Esophagus muscularis mucosa (tissue), 4 donors: ENCODE measurements around the gene DEAF1. TPM values are rescaled to one million over a fixed set of nuclear protein-coding genes. Genes with fewer than 3 reads are reported as not detected.

Experiments used
- DNase-seq: peaks from one replicate; pipeline ENCODE4 v3.0.0-alpha.2; 2017; ENCODE audit errors: extremely low spot score
- H3K27ac ChIP-seq, 4 donors: fragments of 200-600 bp; sonication (generic); replicated peaks in 1 of 4; 1 replicate in 3 of 4; 2 replicates in 1 of 4; pipeline ENCODE4 v1.5.1; 2016 to 2019; ENCODE audit warnings: mild to moderate bottlenecking in 1 of 4
- H3K27me3 ChIP-seq, 4 donors: fragments of 200-600 bp; sonication (generic); one replicate each; pipeline versions ENCODE4 v1.5.1 to v1.6.0; 2016 to 2019
- H3K36me3 ChIP-seq, 4 donors: fragments of 200-600 bp; sonication (generic); one replicate each; pipeline ENCODE4 v1.5.1; 2016 to 2019
- H3K4me1 ChIP-seq, 4 donors: fragments of 200-600 bp; sonication (generic); one replicate each; pipeline ENCODE4 v1.5.1; 2016 to 2019
- H3K4me3 ChIP-seq, 4 donors: fragments of 200-600 bp; sonication (generic); 1 replicate in 2 of 4; 2 replicates in 2 of 4; pipeline ENCODE4 v1.5.1; 2016 to 2019; ENCODE audit warnings: mild to moderate bottlenecking in 4 of 4, moderate library complexity in 1 of 4
- H3K9me3 ChIP-seq, 4 donors: fragments of 200-600 bp; sonication (generic); 1 replicate in 3 of 4; 2 replicates in 1 of 4; pipeline ENCODE4 v1.5.1; 2016 to 2019
- CTCF ChIP-seq, 3 experiments: fragments of 200-600 bp in 2 of 3; fragments of 450-650 bp in 1 of 3; sonication (generic) in 2 of 3; IDR thresholded peaks; one replicate each; pipeline ENCODE4 v1.5.1; 2017 to 2019; ENCODE audit warnings: antibody characterized with exemption in 3 of 3, mild to moderate bottlenecking in 2 of 3, moderate library complexity in 1 of 3
- EP300 ChIP-seq: sonication (generic); formaldehyde crosslinking; IDR thresholded peaks from one replicate; pipeline ENCODE4 v1.6.1; 2017; ENCODE audit warnings: antibody characterized with exemption
- POLR2A ChIP-seq: fragments of 450-650 bp; IDR thresholded peaks from one replicate; pipeline ENCODE4 v1.6.1; 2017; ENCODE audit warnings: antibody characterized with exemption, moderate library complexity, mild to moderate bottlenecking, low read depth
- POLR2AphosphoS5 ChIP-seq, 2 donors: sonication (generic); formaldehyde crosslinking; IDR thresholded peaks; one replicate each; pipeline ENCODE4 v1.6.1; 2017; ENCODE audit warnings: antibody characterized with exemption in 2 of 2
- WGBS: methylation state at CpG from one replicate; pipeline ENCODE4 v1.1.5; 2018; 5-methylcytosine and 5-hydroxymethylcytosine counted together
- intact Hi-C: fragments of 100-400 bp; cut with DNase I; formaldehyde crosslinking; loops from one replicate; pipeline ENCODE4 v1.15.1; 2023
- total RNA-seq, 4 donors: library from RNA; depleted of rRNA; stranded (reverse); fragments of >200 nt; gene quantifications; one replicate each; pipeline versions ENCODE4 v1.1.0 to v1.2.1, GENCODE V29; 2016

DEAF1 gene
- total RNA-seq, 4 donors from 2014 or later: 24.9 to 57.1 (median 39.4) TPM

GRCh38 chr11:646214-646613 is 48.8 kb downstream of the DEAF1 start:
- Histone ChIP-seq H3K4me3 (no peak overlapping the region), H3K4me1 (no peaks in the 10 kb centered on the region), H3K36me3 (peaks cover 5 to 75% (median 41%) of the 10 kb centered on the region in 4 donors), H3K27ac (no peak overlapping the region), H3K27me3 (no peaks in the 10 kb centered on the region), H3K9me3 (no peaks in the 10 kb centered on the region)
- no peak for TF ChIP-seq POLR2A
- DNase-seq: no peak
- WGBS: 82% methylated on average over 14 of the region's 14 CpGs
- intact Hi-C loops: no loop called here

- no peak for DNase-seq
- peaks cover 5 to 75% (median 40%) of the 10 kb centered on the region in 4 donors for H3K36me3 ChIP-seq
- H3K27ac ChIP-seq: no peak overlapping the region
- peaks cover 0 to under 1% (median 0%) of the 10 kb centered on the region in 4 donors for H3K4me1 ChIP-seq
- no peak overlapping the region for H3K4me3 ChIP-seq
- H3K9me3 ChIP-seq: no peaks in the 10 kb centered on the region
- H3K27me3 ChIP-seq: peaks cover 0 to 3% (median 0%) of the 10 kb centered on the region in 4 donors
- no peak for TF ChIP-seq EP300
- no peak for TF ChIP-seq POLR2AphosphoS5 (IDR thresholded peaks at IDR 0.05)
- no peak for TF ChIP-seq CTCF (IDR thresholded peaks at IDR 0.05)
- TF ChIP-seq POLR2A: no peak
- 85% methylated on average over 16 of the region's 16 CpGs for WGBS
- intact Hi-C loops: no loop called here
These were observed 49.5 kb downstream of the DEAF1 start for GRCh38 chr11:645536-645935.

GRCh38 chr11:643849-644738 is 50.9 kb downstream of the DEAF1 start:
- H3K9me3 ChIP-seq: no peaks in the 10 kb centered on the region

GRCh38 chr11:643366-643765 is 51.7 kb downstream of the DEAF1 start:
- Histone ChIP-seq H3K4me3 (no peak overlapping the region), H3K27ac (no peak overlapping the region), H3K9me3 (no peaks in the 10 kb centered on the region), H3K36me3 (peaks cover 5 to 66% (median 41%) of the 10 kb centered on the region in 4 donors), H3K27me3 (peaks cover 0 to 24% (median 0%) of the 10 kb centered on the region in 4 donors), H3K4me1 (peaks cover 9 to 19% (median 16%) of the 10 kb centered on the region in 4 donors)
- no peak for DNase-seq
- TF ChIP-seq POLR2A (no peak), CTCF (IDR thresholded peaks at IDR 0.05) (no peak), EP300 (no peak), POLR2AphosphoS5 (IDR thresholded peaks at IDR 0.05) (no peak)
- 96% methylated on average over 6 of the region's 9 CpGs for WGBS
- intact Hi-C loops: no loop called here

More at GRCh38 chr11:643849-644738, 50.9 kb downstream of the DEAF1 start:
- intact Hi-C loops: no loop called here
- no peak overlapping the region for H3K27ac ChIP-seq
- no peak overlapping the region for H3K4me3 ChIP-seq
- TF ChIP-seq CTCF (IDR thresholded peaks at IDR 0.05) (no peak), POLR2AphosphoS5 (IDR thresholded peaks at IDR 0.05) (no peak), POLR2A (no peak), EP300 (no peak)
- H3K36me3 ChIP-seq: peaks cover 5 to 69% (median 41%) of the 10 kb centered on the region in 4 donors
- 80% methylated on average over 27 of the region's 50 CpGs for WGBS
- H3K27me3 ChIP-seq: peaks cover 0 to 17% (median 0%) of the 10 kb centered on the region in 4 donors
- peaks cover 3 to 14% (median 12%) of the 10 kb centered on the region in 4 donors for H3K4me1 ChIP-seq
- no peak for DNase-seq

- H3K36me3 ChIP-seq: peaks cover 5 to 55% (median 39%) of the 10 kb centered on the region in 4 donors
- 89% methylated on average over 16 of the region's 19 CpGs for WGBS
- no peak for TF ChIP-seq POLR2A
- no peak for TF ChIP-seq POLR2AphosphoS5 (IDR thresholded peaks at IDR 0.05)
- no peak for TF ChIP-seq CTCF (IDR thresholded peaks at IDR 0.05)
- TF ChIP-seq EP300: no peak
- H3K4me1 ChIP-seq: peaks cover 20 to 34% (median 28%) of the 10 kb centered on the region in 4 donors
- no peaks in the 10 kb centered on the region for H3K9me3 ChIP-seq
- no peak for DNase-seq
- H3K27me3 ChIP-seq: peaks cover 0 to 39% (median 3%) of the 10 kb centered on the region in 4 donors
- H3K27ac ChIP-seq: no peak overlapping the region
- H3K4me3 ChIP-seq: no peak overlapping the region
- intact Hi-C loops: no loop called here
These were observed 53.1 kb downstream of the DEAF1 start for GRCh38 chr11:641806-642370.
